HCT116 (cell line): ENCODE results near the gene DNAH10. TPM values are rescaled to one million over a fixed set of nuclear protein-coding genes. Genes with fewer than 3 reads are reported as not detected.

ENCODE experiments used
- EGR1 ChIP-seq: IDR thresholded peaks from 2 replicates; pipeline ENCODE4 v1.6.1; 2012; ENCODE audit warnings: low read depth
- EZH2phosphoT487 ChIP-seq: fragments of 200-600 bp; IDR thresholded peaks from 2 replicates; pipeline ENCODE4 v1.6.1; 2018; ENCODE audit warnings: antibody characterized with exemption, borderline replicate concordance
- POLR2A ChIP-seq: IDR thresholded peaks from 2 replicates; pipeline ENCODE4 v1.7.0; 2011; ENCODE audit warnings: borderline replicate concordance; ENCODE audit not compliant: insufficient read depth, insufficient read length; ENCODE audit errors: extremely low read depth
- REST ChIP-seq: IDR thresholded peaks from 2 replicates; pipeline ENCODE4 v1.6.1; 2012; ENCODE audit warnings: low read depth
- TCF7L2 ChIP-seq: IDR thresholded peaks from 2 replicates; pipeline ENCODE4 v1.7.0; 2011; ENCODE audit warnings: borderline replicate concordance, inconsistent platforms; ENCODE audit not compliant: insufficient read depth, insufficient read length; ENCODE audit errors: extremely low read depth
- YY1 ChIP-seq: IDR thresholded peaks from 2 replicates; pipeline ENCODE4 v1.6.1; 2011; ENCODE audit warnings: low read length, low read depth, moderate library complexity, mild to moderate bottlenecking; ENCODE audit not compliant: insufficient replicate concordance; ENCODE audit errors: extremely low read depth
- ZNF274 ChIP-seq: fragments of 200-500 bp; sonication (Bioruptor generic); IDR thresholded peaks from 2 replicates; pipeline ENCODE4 v1.6.1; 2014; ENCODE audit warnings: mild to moderate bottlenecking, low read depth, low read length, inconsistent platforms
- total RNA-seq: library from RNA; stranded (reverse); gene quantifications from one replicate; pipeline ENCODE4 v1.2.1, GENCODE V29; 2021; ENCODE audit not compliant: unreplicated experiment
- TF ChIP-seq, protein P1 (sequence below): IDR thresholded peaks from 2 replicates; pipeline ENCODE4 v1.6.1; 2012
- TF ChIP-seq, protein P2 (sequence below): IDR thresholded peaks from 2 replicates; pipeline ENCODE4 v1.6.1; 2012

DNAH10 gene
- total RNA-seq, 1 experiment from 2014 or later = 1.3 TPM

DNA sequence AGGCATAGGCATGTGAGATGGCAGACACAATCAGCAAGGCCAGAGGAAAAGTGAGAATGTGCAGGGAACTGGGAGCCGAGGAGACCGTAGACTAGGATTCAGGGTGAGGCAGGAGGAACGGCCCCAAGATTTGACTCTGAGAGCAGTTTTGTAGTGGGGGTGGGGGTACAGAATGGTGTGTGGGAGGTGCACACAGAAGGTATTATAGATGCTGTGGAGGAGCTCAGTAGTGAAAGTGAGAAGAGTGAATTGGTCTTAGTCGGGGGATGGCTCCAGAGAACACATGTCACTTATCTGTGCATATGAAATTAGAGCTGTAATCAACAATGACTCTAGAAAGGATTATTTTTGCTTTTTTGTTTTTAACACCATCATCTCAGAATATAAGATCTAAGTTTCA is 222.8 kb downstream of the DNAH10 start (continued):
- TF ChIP-seq REST (no peak), TCF7L2 (no peak), EZH2phosphoT487 (no peak), YY1 (no peak), POLR2A (no peak), ZNF274 (no peak), EGR1 (no peak)
- TF ChIP-seq, protein P1, sequence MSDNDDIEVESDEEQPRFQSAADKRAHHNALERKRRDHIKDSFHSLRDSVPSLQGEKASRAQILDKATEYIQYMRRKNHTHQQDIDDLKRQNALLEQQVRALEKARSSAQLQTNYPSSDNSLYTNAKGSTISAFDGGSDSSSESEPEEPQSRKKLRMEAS = no peak
- TF ChIP-seq, protein P2, sequence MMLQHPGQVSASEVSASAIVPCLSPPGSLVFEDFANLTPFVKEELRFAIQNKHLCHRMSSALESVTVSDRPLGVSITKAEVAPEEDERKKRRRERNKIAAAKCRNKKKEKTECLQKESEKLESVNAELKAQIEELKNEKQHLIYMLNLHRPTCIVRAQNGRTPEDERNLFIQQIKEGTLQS = no peak

Other genes starting within 250 kb of the DNAH10 start
- 11.8 TPM for gene RILPL1, start 228.6 kb upstream of the DNAH10 start, total RNA-seq
- gene TMED2, start 177.7 kb upstream of the DNAH10 start, total RNA-seq = 242 TPM
- gene DDX55, start 160.2 kb upstream of the DNAH10 start, total RNA-seq = 41.8 TPM
- 41.7 TPM for gene EIF2B1, start 128.6 kb upstream of the DNAH10 start, total RNA-seq
- gene GTF2H3, start 128.5 kb upstream of the DNAH10 start, total RNA-seq = 94.0 TPM
- 12.1 TPM for gene TCTN2, start 91.2 kb upstream of the DNAH10 start, total RNA-seq
- 18.1 TPM for gene ATP6V0A2, start 49.9 kb upstream of the DNAH10 start, total RNA-seq
- 9.7 TPM for gene CCDC92, start 210.5 kb downstream of the DNAH10 start, total RNA-seq
- gene ZNF664, start 210.9 kb downstream of the DNAH10 start, total RNA-seq = 124 TPM